ENCODE measurements around the gene SLC22A1. TPM values are rescaled to one million over a fixed set of nuclear protein-coding genes. Genes with fewer than 3 reads are reported as not detected.

Gene SLC22A1
- total and polyA plus RNA-seq, 2 donors (not counting 3 experiments of a cell fraction or from before 2014, with no cell fraction given) = 0.04 TPM; not detected in 1

DNA sequence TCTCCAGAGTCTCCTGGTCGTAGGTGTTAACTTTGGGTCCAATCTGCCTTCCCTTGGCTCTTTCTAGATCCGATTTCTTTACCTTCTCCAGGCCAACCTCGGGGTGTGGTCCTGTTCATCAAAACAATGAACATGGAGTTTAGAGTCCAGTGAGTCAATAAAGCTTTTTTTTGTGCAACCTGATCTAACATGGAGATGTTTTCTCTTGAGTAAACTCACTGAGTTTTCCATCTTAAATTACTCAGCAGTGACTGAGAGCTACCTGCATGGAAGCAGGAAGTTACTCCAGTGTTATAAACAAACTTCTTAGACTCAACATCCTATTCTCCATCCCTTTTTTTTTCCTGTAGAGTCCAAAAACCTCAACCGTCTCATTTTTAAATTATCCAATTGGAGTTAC is 14.9 kb upstream of the SLC22A1 start:
- DNase-seq (ENCODE audit: low read depth, low spot score) (no peak), FAIRE-seq (no peak)
- Histone ChIP-seq H3K27me3 (ENCODE audit: control insufficient read depth in 2 of 2, insufficient read depth in 2 of 2, low read length in 2 of 2) (no peaks in the 10 kb centered on the region), H3K79me2 (ENCODE audit: control insufficient read depth, insufficient read depth, low read length) (no peaks in the 10 kb centered on the region), H3K27ac (ENCODE audit: insufficient read depth, low read depth, low read length) (no peak overlapping the region), H4K20me1 (replicated peaks; ENCODE audit: control insufficient read depth, extremely low read depth, insufficient read depth, low read length) (no peaks in the 10 kb centered on the region), H2AFZ (ENCODE audit: low read depth, low read length) (no peak overlapping the region), H3K9me1 (replicated peaks; ENCODE audit: control insufficient read depth, extremely low read depth, insufficient read depth, low read length) (no peaks in the 10 kb centered on the region), H3K36me3 (ENCODE audit: control insufficient read depth in 2 of 2, extremely low read depth in 1 of 2, insufficient read depth in 2 of 2, low read length in 2 of 2) (peaks cover 0 to 5% of the 10 kb centered on the region in 2 experiments), H3K9me3 (replicated peaks; ENCODE audit: control insufficient read depth, insufficient read depth, low read length) (no peaks in the 10 kb centered on the region), H3K9ac (replicated peaks; ENCODE audit: extremely low read depth, insufficient read depth, low read length) (no peak overlapping the region), H3K4me2 (ENCODE audit: insufficient read depth, low read length) (no peak overlapping the region), H3K4me1 (ENCODE audit: control insufficient read depth, extremely low read depth, insufficient read depth, low read length) (no peaks in the 10 kb centered on the region), H3K4me3 (replicated peaks in 1 of 3; ENCODE audit: insufficient read depth in 1 of 3, low read depth in 1 of 3, low read length in 3 of 3) (no peak overlapping the region)
- intact Hi-C loops (cut with micrococcal nuclease) = loop anchor here (10.0 kb wide), 1 partner anchor 312 kb away; the partner anchor contains the start of gene MRPL18
- dilution Hi-C loops (cut with MboI; ENCODE audit: extremely low pct_ligation_motif_present, low sequenced_read_pairs) = no loop called here
- CTCF ChIA-PET = no interaction called here
- POLR2A ChIA-PET = no interaction called here
- TF ChIP-seq EZH2 (IDR thresholded peaks at IDR 0.05; ENCODE audit: borderline replicate concordance, low read depth, low read length, severe bottlenecking) (no peak), POLR2A (IDR thresholded peaks at IDR 0.05; ENCODE audit: low read depth, low read length) (no peak), GATA2 (IDR thresholded peaks at IDR 0.05; ENCODE audit: insufficient read depth, insufficient read length, low read depth, low read length) (no peak)
- TF ChIP-seq, protein P1, sequence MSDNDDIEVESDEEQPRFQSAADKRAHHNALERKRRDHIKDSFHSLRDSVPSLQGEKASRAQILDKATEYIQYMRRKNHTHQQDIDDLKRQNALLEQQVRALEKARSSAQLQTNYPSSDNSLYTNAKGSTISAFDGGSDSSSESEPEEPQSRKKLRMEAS (IDR thresholded peaks at IDR 0.05; ENCODE audit: insufficient read depth, insufficient read length) = no peak
- TF ChIP-seq, protein P2, sequence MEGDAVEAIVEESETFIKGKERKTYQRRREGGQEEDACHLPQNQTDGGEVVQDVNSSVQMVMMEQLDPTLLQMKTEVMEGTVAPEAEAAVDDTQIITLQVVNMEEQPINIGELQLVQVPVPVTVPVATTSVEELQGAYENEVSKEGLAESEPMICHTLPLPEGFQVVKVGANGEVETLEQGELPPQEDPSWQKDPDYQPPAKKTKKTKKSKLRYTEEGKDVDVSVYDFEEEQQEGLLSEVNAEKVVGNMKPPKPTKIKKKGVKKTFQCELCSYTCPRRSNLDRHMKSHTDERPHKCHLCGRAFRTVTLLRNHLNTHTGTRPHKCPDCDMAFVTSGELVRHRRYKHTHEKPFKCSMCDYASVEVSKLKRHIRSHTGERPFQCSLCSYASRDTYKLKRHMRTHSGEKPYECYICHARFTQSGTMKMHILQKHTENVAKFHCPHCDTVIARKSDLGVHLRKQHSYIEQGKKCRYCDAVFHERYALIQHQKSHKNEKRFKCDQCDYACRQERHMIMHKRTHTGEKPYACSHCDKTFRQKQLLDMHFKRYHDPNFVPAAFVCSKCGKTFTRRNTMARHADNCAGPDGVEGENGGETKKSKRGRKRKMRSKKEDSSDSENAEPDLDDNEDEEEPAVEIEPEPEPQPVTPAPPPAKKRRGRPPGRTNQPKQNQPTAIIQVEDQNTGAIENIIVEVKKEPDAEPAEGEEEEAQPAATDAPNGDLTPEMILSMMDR (IDR thresholded peaks at IDR 0.05; ENCODE audit: extremely low read depth in 1 of 2, insufficient read depth in 1 of 2, low read depth in 1 of 2, low read length in 2 of 2) = no peak
- no TSS peak for BruUV-seq (replicated peaks)

DNA sequence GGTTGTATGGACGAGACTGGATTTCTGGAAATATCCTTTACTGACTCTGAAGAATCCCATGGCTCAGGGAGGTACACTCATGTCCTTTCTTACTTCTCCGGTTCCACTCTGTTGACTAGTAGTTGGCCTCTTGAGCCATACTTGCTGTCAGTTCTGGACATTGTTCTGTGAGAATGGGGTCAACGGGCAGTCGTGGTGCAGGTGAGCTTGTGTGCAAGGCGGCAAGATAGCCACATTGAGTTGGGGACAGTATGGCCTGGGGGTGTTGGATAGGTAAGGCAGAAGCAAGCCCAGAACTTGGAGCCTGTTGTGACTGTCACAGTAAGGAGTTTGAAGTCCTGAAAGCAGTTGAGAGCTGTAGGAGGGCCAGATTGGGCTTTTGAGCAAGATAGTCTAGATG is 13.5 kb upstream of the SLC22A1 start:
- H3K4me2 ChIP-seq (ENCODE audit: insufficient read depth, low read length) = no peak overlapping the region
- TF ChIP-seq JUN (IDR thresholded peaks at IDR 0.05; ENCODE audit: borderline replicate concordance, insufficient read depth, insufficient read length, low read depth) (no peak), POLR2A (IDR thresholded peaks at IDR 0.05; ENCODE audit: low read depth, low read length) (no peak)
- intact Hi-C loops (cut with micrococcal nuclease) (loop anchor here (10.0 kb wide), 1 partner anchor 313 kb away; the partner anchor contains the start of gene MRPL18), dilution Hi-C loops (cut with MboI; ENCODE audit: extremely low pct_ligation_motif_present, low sequenced_read_pairs) (no loop called here)
- POLR2A ChIA-PET = no interaction called here
- CTCF ChIA-PET = no interaction called here
- no peaks in the 10 kb centered on the region for H3K79me2 ChIP-seq (ENCODE audit: control insufficient read depth, insufficient read depth, low read length)
- no peaks in the 10 kb centered on the region for H3K9me1 ChIP-seq (replicated peaks; ENCODE audit: control insufficient read depth, extremely low read depth, insufficient read depth, low read length)
- H3K27ac ChIP-seq (ENCODE audit: insufficient read depth, low read depth, low read length) = no peak overlapping the region
- H3K9ac ChIP-seq (replicated peaks; ENCODE audit: extremely low read depth, insufficient read depth, low read length) = no peak overlapping the region
- H4K20me1 ChIP-seq (replicated peaks; ENCODE audit: control insufficient read depth, extremely low read depth, insufficient read depth, low read length) = no peaks in the 10 kb centered on the region
- H3K4me3 ChIP-seq (replicated peaks in 1 of 3; ENCODE audit: insufficient read depth in 1 of 3, low read depth in 1 of 3, low read length in 3 of 3) = no peak overlapping the region
- DNase-seq (ENCODE audit: low read depth, low spot score) = no peak
- H2AFZ ChIP-seq (ENCODE audit: low read depth, low read length) = no peak overlapping the region
- H3K36me3 ChIP-seq (ENCODE audit: control insufficient read depth in 2 of 2, extremely low read depth in 1 of 2, insufficient read depth in 2 of 2, low read length in 2 of 2) = peaks cover 0 to 5% of the 10 kb centered on the region in 2 experiments
- no peaks in the 10 kb centered on the region for H3K27me3 ChIP-seq (ENCODE audit: control insufficient read depth in 2 of 2, insufficient read depth in 2 of 2, low read length in 2 of 2)
- no TSS peak for BruUV-seq (replicated peaks)
- H3K4me1 ChIP-seq (ENCODE audit: control insufficient read depth, extremely low read depth, insufficient read depth, low read length) = no peaks in the 10 kb centered on the region
- no peak for FAIRE-seq
- H3K9me3 ChIP-seq (replicated peaks; ENCODE audit: control insufficient read depth, insufficient read depth, low read length) = no peaks in the 10 kb centered on the region

Data from endothelial cell of umbilical vein (primary cell).